T-cell (primary cell): ENCODE measurements around the gene SPRYD3. TPM values are rescaled to one million over a fixed set of nuclear protein-coding genes. Genes with fewer than 3 reads are reported as not detected.

Source experiments
- ATAC-seq, 4 experiments: fragments of 200-7000 bp in 3 of 4; fragments of 150-1000 bp in 1 of 4; cut with Tn5 transposase; replicated peaks in 1 of 4; 1 replicate in 3 of 4; 2 replicates in 1 of 4; pipeline ENCODE4 v1.10.0; 2021; ENCODE audit warnings: moderate library complexity in 3 of 4, mild to moderate bottlenecking in 2 of 4, moderate number of reproducible peaks in 1 of 4
- CTCF ChIA-PET, 2 donors: fragments of 300-600 bp; sonication (Branson Sonifier 250); formaldehyde crosslinking; loops; one replicate each; lab custom pipeline; 2022; ENCODE audit warnings: antibody characterized with exemption in 2 of 2; lab: Charles Lee
- POLR2A ChIA-PET, 2 donors: fragments of 300-600 bp; sonication (Branson Sonifier 250); formaldehyde crosslinking; loops; one replicate each; lab custom pipeline; 2022; ENCODE audit warnings: antibody characterized with exemption in 2 of 2; lab: Charles Lee
- DNase-seq, 35 experiments: peaks; one replicate each; pipeline versions ENCODE4 v3.0.0 to v3.0.0-alpha.2; 2013 to 2023
- H3K27ac ChIP-seq: one replicate; pipeline ENCODE4 v1.5.1; 2013; ENCODE audit warnings: low read length
- H3K27me3 ChIP-seq, 2 experiments: replicated peaks in 1 of 2; 1 replicate in 1 of 2; 2 replicates in 1 of 2; pipeline versions ENCODE4 v1.6.1 to v1.7.0; 2013; ENCODE audit warnings: low read length in 1 of 2, mixed read lengths in 1 of 2; ENCODE audit not compliant: control insufficient read depth in 2 of 2, insufficient read depth in 2 of 2; ENCODE audit errors: extremely low read depth in 1 of 2
- H3K36me3 ChIP-seq, 2 donors: 1 replicate in 1 of 2; 2 replicates in 1 of 2; pipeline versions ENCODE4 v1.6.1 to v1.7.0; 2013; ENCODE audit warnings: low read length in 1 of 2; ENCODE audit not compliant: control insufficient read depth in 2 of 2, insufficient read depth in 1 of 2; ENCODE audit errors: extremely low read depth in 1 of 2
- H3K4me1 ChIP-seq, 2 experiments: 1 replicate in 1 of 2; 2 replicates in 1 of 2; pipeline versions ENCODE4 v1.6.1 to v1.7.0; 2013; ENCODE audit warnings: low read length in 2 of 2, mixed read lengths in 1 of 2; ENCODE audit not compliant: insufficient read depth in 2 of 2, control insufficient read depth in 1 of 2; ENCODE audit errors: extremely low read depth in 1 of 2
- H3K4me3 ChIP-seq, 2 donors: 1 replicate in 1 of 2; 2 replicates in 1 of 2; pipeline versions ENCODE4 v1.5.1 to v1.7.0; 2013; ENCODE audit warnings: mild to moderate bottlenecking in 2 of 2, low read length in 1 of 2, moderate library complexity in 1 of 2; ENCODE audit not compliant: control insufficient read depth in 1 of 2; ENCODE audit errors: extremely low read depth in 1 of 2
- H3K9me3 ChIP-seq: 2 replicates; pipeline ENCODE4 v1.7.0; 2013
- H3K27ac Mint-ChIP-seq, 2 donors: one replicate each; pipeline ENCODE4 v1.8.0; 2020 to 2021; ENCODE audit warnings: mild to moderate bottlenecking in 2 of 2, mixed read lengths in 2 of 2
- H3K27me3 Mint-ChIP-seq, 2 donors: one replicate each; pipeline ENCODE4 v1.8.0; 2021 to 2022; ENCODE audit warnings: mixed read lengths in 2 of 2
- H3K36me3 Mint-ChIP-seq: one replicate; pipeline ENCODE4 v1.8.0; 2021; ENCODE audit warnings: mixed read lengths
- H3K4me1 Mint-ChIP-seq, 3 donors: one replicate each; pipeline ENCODE4 v1.8.0; 2020 to 2022; ENCODE audit warnings: mixed read lengths in 3 of 3, mild to moderate bottlenecking in 1 of 3
- H3K4me3 Mint-ChIP-seq, 3 donors: one replicate each; pipeline ENCODE4 v1.8.0; 2020 to 2022; ENCODE audit warnings: mild to moderate bottlenecking in 3 of 3, mixed read lengths in 3 of 3, moderate library complexity in 3 of 3
- H3K9me3 Mint-ChIP-seq, 3 donors: one replicate each; pipeline ENCODE4 v1.8.0; 2020 to 2022; ENCODE audit warnings: mixed read lengths in 3 of 3
- WGBS: methylation state at CpG from one replicate; pipeline ENCODE4 v1.1.5; 2013; ENCODE audit warnings: missing lambda C conversion rate; ENCODE audit not compliant: insufficient coverage; 5-methylcytosine and 5-hydroxymethylcytosine counted together
- total RNA-seq, 35 experiments: library from RNA in 6 of 35; stranded (reverse) in 6 of 35; fragments of 120-200 nt in 1 of 35; gene quantifications; one replicate each; pipeline versions ENCODE4 v1.2.1 to v1.2.4 and lab custom pipeline; 2013 to 2026

SPRYD3 gene
- total RNA-seq, 5 donors from 2014 or later (not counting 1 experiment from before 2014, with no cell fraction given), result 29.3 to 65.0 (median 58.2) TPM

DNA sequence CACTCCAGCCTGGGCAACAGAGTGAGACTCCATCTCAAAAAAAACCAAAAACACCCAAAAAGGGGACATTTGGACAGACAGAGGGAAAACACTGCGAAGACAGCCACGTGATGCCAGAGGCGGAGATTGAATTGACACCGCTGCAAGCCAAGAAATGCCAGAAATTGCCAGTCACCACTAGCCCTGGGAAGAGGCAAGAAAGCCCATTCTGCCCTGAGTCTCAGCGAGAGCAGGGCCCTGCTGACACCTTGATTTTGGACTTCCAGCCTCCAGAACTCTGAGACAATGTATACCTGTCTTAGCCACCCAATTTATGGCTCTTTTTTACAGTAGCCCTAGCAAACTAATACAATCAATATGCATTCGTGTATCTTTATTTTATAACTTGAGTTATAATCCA is 10.9 kb upstream of the SPRYD3 start:
- Histone ChIP-seq H3K9me3 (no peaks in the 10 kb centered on the region), H3K4me3 (no peak overlapping the region), H3K27ac (no peak overlapping the region), H3K4me1 (no peaks in the 10 kb centered on the region), H3K27me3 (peaks cover 0 to 9% of the 10 kb centered on the region in 2 experiments), H3K36me3 (no peaks in the 10 kb centered on the region)
- ATAC-seq, result no peak
- Mint-ChIP-seq H3K36me3 (no peaks in the 10 kb centered on the region), H3K4me1 (no peaks in the 10 kb centered on the region), H3K9me3 (no peaks in the 10 kb centered on the region), H3K4me3 (no peak overlapping the region), H3K27ac (no peak overlapping the region), H3K27me3 (peaks cover 0 to 13% of the 10 kb centered on the region in 2 donors)
- no peak for DNase-seq
- CTCF ChIA-PET, result no interaction called here
- POLR2A ChIA-PET, result no interaction called here
- 92% methylated on average over 4 of the region's 6 CpGs for WGBS

DNA sequence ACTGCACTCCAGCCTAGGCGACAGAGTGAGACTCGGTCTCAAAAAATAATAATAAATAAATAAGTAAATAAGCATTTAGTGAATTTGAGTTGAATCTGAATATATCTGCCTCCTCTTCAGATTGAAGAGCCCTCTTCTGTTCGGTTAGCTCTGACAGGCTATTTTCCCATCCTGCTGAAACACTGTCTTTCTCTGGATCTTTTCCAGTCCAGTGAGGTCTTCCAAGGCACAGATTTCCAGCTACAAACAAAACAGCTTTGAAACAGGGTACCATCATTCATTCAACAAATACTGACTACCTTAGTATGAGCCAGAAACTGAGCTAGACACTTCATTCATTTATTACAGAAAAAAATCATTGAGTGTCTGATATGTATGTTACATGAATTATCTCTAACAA is 7.2 kb upstream of the SPRYD3 start:
- H3K4me3 ChIP-seq, result no peak overlapping the region
- CTCF ChIA-PET, result interaction anchor here (0.6 to 4.2 kb wide), 4 partner anchors 12 to 69 kb away, joined by 3 to 11 read pairs (median 4); partner anchors contain the start of gene IGFBP6 (in 1 of the 2)
- H3K27ac ChIP-seq, result no peak overlapping the region
- no peaks in the 10 kb centered on the region for H3K36me3 ChIP-seq
- no peaks in the 10 kb centered on the region for H3K9me3 Mint-ChIP-seq
- peaks cover 0 to 11% of the 10 kb centered on the region in 2 donors for H3K27me3 Mint-ChIP-seq
- peaks cover 0 to 13% of the 10 kb centered on the region in 2 experiments for H3K27me3 ChIP-seq
- no peaks in the 10 kb centered on the region for H3K36me3 Mint-ChIP-seq
- no peaks in the 10 kb centered on the region for H3K9me3 ChIP-seq
- no peaks in the 10 kb centered on the region for H3K4me1 ChIP-seq
- ATAC-seq (no peak), DNase-seq (no peak)
- H3K27ac Mint-ChIP-seq, result no peak overlapping the region
- 83% methylated on average over 1 of the region's 3 CpGs for WGBS
- POLR2A ChIA-PET, result no interaction called here
- H3K4me1 Mint-ChIP-seq, result no peaks in the 10 kb centered on the region
- no peak overlapping the region for H3K4me3 Mint-ChIP-seq

DNA sequence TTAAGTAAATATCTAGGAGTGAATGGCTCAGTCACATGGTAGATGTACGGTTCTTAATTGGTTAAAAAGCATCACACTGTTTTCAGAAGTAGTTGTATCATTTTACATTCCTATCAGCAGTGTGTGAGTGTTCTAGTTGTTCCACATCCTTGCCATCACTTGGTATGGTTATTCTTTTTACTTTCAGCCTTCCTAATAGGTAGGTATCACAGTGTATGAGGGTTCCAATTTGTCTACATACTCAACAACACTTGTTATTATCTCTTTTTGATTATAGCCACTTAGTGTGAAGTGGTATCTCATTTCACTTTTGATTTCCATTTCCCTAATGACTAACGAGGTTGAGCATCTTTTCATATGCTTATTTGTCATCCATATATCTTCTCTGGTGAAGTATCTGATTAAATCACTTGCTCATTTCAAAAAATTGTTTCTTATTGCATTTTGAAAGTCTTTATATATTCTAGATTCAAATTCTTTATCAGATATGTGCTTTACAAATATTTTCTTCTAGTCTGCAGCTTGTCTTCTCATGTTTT is 3.5 kb upstream of the SPRYD3 start:
- no peaks in the 10 kb centered on the region for H3K9me3 Mint-ChIP-seq
- no peak overlapping the region for H3K4me3 ChIP-seq
- CTCF ChIA-PET, result no interaction called here
- POLR2A ChIA-PET, result interaction anchor here in 1 of 2 donors (0.6 kb wide), 1 partner anchor 10 kb away, joined by 5 read pairs; no protein-coding TSS in a partner anchor
- peaks cover 0 to 7% of the 10 kb centered on the region in 2 experiments for H3K27me3 ChIP-seq
- no peaks in the 10 kb centered on the region for H3K36me3 Mint-ChIP-seq
- H3K4me3 Mint-ChIP-seq, result no peak overlapping the region
- no CpG with 5 or more reads among the region's 2 CpGs for WGBS
- H3K9me3 ChIP-seq, result no peaks in the 10 kb centered on the region
- DNase-seq (no peak), ATAC-seq (no peak)
- peaks cover 23 to 32% (median 28%) of the 10 kb centered on the region in 3 donors for H3K4me1 Mint-ChIP-seq
- no peak overlapping the region for H3K27ac Mint-ChIP-seq
- peaks cover 5 to 23% of the 10 kb centered on the region in 2 experiments for H3K4me1 ChIP-seq
- H3K36me3 ChIP-seq, result no peaks in the 10 kb centered on the region
- no peak overlapping the region for H3K27ac ChIP-seq
- peaks cover 0 to 7% of the 10 kb centered on the region in 2 donors for H3K27me3 Mint-ChIP-seq

- H3K27me3 Mint-ChIP-seq, result no peaks in the 10 kb centered on the region
- peak overlapping the region; percentile 55 for H3K27ac ChIP-seq
- H3K36me3 ChIP-seq, result peaks cover 3 to 30% of the 10 kb centered on the region in 2 donors
- no peaks in the 10 kb centered on the region for H3K9me3 ChIP-seq
- H3K4me3 Mint-ChIP-seq, result peak overlapping the region; percentile 89 to 90 (median 90)
- POLR2A ChIA-PET, result interaction anchor here (0.6 to 1.2 kb wide), 6 partner anchors 20 to 1007 kb away, joined by 3 to 8 read pairs (median 4); partner anchors contain the start of gene EIF4B (in 1 of the 2)
- no peaks in the 10 kb centered on the region for H3K9me3 Mint-ChIP-seq
- peak overlapping the region; percentile 91 to 97 for H3K27ac Mint-ChIP-seq
- H3K36me3 Mint-ChIP-seq, result peaks cover 22% of the 10 kb centered on the region
- DNase-seq, result peak in 31 of 35 experiments; percentile 34 to 68 (median 51)
- peak; percentile 35 to 44 (median 36) for ATAC-seq
- 0% methylated on average over 14 of the region's 25 CpGs for WGBS
- H3K4me1 ChIP-seq, result peaks cover 5 to 36% of the 10 kb centered on the region in 2 experiments
- H3K4me1 Mint-ChIP-seq, result peaks cover 52 to 65% (median 53%) of the 10 kb centered on the region in 3 donors
- H3K4me3 ChIP-seq, result peak overlapping the region; percentile 69 to 90
- peaks cover 0 to 7% of the 10 kb centered on the region in 2 experiments for H3K27me3 ChIP-seq
- CTCF ChIA-PET, result interaction anchor here (0.6 to 4.1 kb wide), 15 partner anchors 9 to 1053 kb away, joined by 3 to 32 read pairs (median 5); partner anchors contain the start of genes AAAS (in 1 of the 2) and SOAT2 (in 1 of the 2)
Observed at GRCh38 chr12:53078425-53079225, 565 bp downstream of the SPRYD3 start.

DNA sequence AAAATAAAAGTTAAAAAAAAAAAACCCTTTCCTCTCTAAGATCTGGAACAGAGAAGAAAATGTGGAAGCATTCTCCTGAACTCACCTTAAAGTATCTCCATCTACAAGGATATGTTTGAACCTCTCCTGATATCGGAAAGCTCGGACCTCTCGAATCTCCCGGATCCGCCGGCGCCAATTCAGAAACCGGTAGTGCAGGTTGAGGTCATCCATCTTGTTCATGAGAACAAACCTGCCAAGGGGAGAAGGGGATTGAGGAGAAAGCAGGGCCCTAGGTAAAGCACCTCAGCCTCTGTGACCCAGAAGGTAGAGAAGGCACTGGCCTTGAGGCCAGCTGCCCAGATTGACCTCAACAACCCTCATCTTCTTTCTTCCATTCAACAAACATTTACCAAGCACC is 2.2 kb downstream of the SPRYD3 start:
- peaks cover 33% of the 10 kb centered on the region for H3K36me3 Mint-ChIP-seq
- DNase-seq (no peak), ATAC-seq (no peak)
- Histone ChIP-seq H3K36me3 (peaks cover 3 to 45% of the 10 kb centered on the region in 2 donors), H3K27ac (no peak overlapping the region), H3K4me1 (peaks cover 5 to 36% of the 10 kb centered on the region in 2 experiments), H3K27me3 (peaks cover 0 to 3% of the 10 kb centered on the region in 2 experiments), H3K9me3 (no peaks in the 10 kb centered on the region), H3K4me3 (no peak overlapping the region)
- H3K9me3 Mint-ChIP-seq, result no peaks in the 10 kb centered on the region
- peak overlapping the region; percentile 89 to 90 (median 90) for H3K4me3 Mint-ChIP-seq
- peaks cover 59 to 65% (median 60%) of the 10 kb centered on the region in 3 donors for H3K4me1 Mint-ChIP-seq
- H3K27ac Mint-ChIP-seq, result peak overlapping the region; percentile 37 to 59
- POLR2A ChIA-PET, result no interaction called here
- H3K27me3 Mint-ChIP-seq, result no peaks in the 10 kb centered on the region
- CTCF ChIA-PET, result interaction anchor here (1.1 to 4.1 kb wide), 3 partner anchors 11 to 31 kb away, joined by 3 to 32 read pairs (median 4); no protein-coding TSS in a partner anchor
- WGBS, result no CpG with 5 or more reads among the region's 8 CpGs

GRCh38 chr12:53076461-53076860 is 2.7 kb downstream of the SPRYD3 start:
- H3K4me3 ChIP-seq, result no peak overlapping the region
- no peaks in the 10 kb centered on the region for H3K9me3 ChIP-seq
- H3K27me3 ChIP-seq, result no peaks in the 10 kb centered on the region
- ChIA-PET POLR2A (no interaction called here), CTCF (interaction anchor here in 1 of 2 donors (1.5 kb wide), 1 partner anchor 11 kb away, joined by 7 read pairs; no protein-coding TSS in a partner anchor)
- Mint-ChIP-seq H3K36me3 (peaks cover 37% of the 10 kb centered on the region), H3K27me3 (no peaks in the 10 kb centered on the region), H3K4me1 (peaks cover 61 to 65% (median 63%) of the 10 kb centered on the region in 3 donors), H3K27ac (peak overlapping the region in 1 of 2 donors; percentile 59), H3K9me3 (no peaks in the 10 kb centered on the region), H3K4me3 (no peak overlapping the region)
- no peak overlapping the region for H3K27ac ChIP-seq
- H3K36me3 ChIP-seq, result peaks cover 3 to 50% of the 10 kb centered on the region in 2 donors
- peaks cover 5 to 36% of the 10 kb centered on the region in 2 experiments for H3K4me1 ChIP-seq
- DNase-seq, result no peak
- no peak for ATAC-seq
- 100% methylated on average over 3 of the region's 3 CpGs for WGBS
